ENCODE results near the gene DUOX2.

DNA sequence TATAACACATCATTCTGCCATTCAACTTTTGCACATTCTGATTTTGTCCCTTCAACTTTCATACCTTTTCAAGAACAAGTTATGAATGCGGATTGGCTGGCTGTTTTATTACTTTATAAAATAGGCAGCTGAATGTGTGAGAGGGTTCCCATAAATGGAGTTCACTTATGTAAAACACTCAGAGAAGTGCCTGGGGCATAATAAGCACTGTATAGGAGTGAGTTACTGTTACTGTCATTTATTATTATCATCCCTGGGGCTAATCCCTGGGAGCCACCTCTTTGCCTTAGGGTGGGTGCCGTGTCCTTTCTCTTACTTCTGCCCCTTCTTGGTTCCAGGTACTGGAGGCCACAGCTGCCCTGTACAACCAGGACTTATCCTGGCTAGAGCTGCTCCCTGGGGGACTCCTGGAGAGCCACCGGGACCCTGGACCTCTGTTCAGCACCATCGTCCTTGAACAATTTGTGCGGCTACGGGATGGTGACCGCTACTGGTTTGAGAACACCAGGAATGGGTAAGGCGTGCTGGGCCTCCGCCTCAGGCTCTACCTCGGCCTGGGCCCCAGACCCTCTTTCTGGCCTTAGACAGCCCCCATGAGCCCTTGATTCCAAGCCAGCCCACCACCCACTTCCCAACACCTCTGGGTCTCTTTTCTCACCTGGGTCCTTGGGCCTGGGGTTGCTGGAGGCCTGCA, 26.7 kb upstream of the DUOX2 start:
- TF ChIP-seq, protein P1, sequence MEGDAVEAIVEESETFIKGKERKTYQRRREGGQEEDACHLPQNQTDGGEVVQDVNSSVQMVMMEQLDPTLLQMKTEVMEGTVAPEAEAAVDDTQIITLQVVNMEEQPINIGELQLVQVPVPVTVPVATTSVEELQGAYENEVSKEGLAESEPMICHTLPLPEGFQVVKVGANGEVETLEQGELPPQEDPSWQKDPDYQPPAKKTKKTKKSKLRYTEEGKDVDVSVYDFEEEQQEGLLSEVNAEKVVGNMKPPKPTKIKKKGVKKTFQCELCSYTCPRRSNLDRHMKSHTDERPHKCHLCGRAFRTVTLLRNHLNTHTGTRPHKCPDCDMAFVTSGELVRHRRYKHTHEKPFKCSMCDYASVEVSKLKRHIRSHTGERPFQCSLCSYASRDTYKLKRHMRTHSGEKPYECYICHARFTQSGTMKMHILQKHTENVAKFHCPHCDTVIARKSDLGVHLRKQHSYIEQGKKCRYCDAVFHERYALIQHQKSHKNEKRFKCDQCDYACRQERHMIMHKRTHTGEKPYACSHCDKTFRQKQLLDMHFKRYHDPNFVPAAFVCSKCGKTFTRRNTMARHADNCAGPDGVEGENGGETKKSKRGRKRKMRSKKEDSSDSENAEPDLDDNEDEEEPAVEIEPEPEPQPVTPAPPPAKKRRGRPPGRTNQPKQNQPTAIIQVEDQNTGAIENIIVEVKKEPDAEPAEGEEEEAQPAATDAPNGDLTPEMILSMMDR (conservative IDR thresholded peaks at IDR 0.05), result no peak
- TF ChIP-seq EZH2 (IDR thresholded peaks at IDR 0.05; ENCODE audit: low read depth), result no peak
